NCI-H226 (cell line): ENCODE results near the gene CARMIL3.
"Not testable (repeated sequence)": the region's sequence is repeated elsewhere in the genome, so short reads cannot be mapped to it uniquely, and the experiment has no call there.

Experiments used
- DNase-seq: peaks from one replicate; pipeline ENCODE4 v3.0.0-alpha.2; 2015

CARMIL3 gene

DNA sequence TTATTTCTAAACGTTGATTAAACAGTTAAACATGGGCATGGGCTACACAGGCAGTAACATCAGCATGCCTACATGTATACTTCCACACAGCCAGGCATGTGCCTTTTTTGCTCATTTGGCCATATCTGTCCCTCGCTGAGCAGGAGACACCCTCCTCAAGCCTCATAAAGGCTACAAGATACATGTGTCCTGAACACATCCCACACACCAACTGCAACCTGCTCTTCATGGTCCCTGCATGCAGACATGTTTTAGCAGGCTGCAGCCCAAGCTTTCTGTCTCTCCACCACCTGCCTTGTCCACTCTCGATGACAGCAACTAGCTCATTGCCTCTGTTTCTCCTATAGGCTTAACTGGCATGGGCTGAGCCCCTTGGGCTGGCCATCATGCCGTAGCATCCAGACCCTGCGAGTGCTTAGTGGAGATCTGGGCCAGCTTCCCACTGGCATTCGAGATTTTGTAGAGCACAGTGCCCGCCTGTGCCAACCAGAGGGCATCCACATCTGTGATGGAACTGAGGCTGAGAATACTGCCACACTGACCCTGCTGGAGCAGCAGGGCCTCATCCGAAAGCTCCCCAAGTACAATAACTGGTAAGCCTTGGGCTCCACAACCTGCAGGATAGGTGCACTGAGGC, 44.9 kb downstream of the CARMIL3 start:
- no peak for DNase-seq

DNA sequence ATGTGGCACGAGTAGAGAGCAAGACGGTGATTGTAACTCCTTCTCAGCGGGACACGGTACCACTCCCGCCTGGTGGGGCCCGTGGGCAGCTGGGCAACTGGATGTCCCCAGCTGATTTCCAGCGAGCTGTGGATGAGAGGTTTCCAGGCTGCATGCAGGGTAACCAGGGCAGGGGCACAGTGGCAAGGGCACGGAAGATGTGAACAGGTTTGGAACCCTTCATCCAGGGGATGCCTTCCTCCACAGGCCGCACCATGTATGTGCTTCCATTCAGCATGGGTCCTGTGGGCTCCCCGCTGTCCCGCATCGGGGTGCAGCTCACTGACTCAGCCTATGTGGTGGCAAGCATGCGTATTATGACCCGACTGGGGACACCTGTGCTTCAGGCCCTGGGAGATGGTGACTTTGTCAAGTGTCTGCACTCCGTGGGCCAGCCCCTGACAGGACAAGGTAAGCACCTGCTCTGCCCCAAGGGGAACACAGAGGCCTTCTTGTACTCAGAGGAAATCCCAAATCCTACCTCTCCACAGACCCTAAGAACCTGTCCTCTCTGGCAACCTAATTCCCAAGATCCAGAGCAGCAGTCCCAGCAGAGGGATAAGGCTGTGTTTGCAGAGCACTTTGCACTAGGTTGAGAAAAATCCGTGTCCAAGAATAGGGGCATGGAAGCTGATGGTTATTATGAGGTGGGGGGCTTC, 46.6 kb downstream of the CARMIL3 start:
- DNase-seq = no peak

DNA sequence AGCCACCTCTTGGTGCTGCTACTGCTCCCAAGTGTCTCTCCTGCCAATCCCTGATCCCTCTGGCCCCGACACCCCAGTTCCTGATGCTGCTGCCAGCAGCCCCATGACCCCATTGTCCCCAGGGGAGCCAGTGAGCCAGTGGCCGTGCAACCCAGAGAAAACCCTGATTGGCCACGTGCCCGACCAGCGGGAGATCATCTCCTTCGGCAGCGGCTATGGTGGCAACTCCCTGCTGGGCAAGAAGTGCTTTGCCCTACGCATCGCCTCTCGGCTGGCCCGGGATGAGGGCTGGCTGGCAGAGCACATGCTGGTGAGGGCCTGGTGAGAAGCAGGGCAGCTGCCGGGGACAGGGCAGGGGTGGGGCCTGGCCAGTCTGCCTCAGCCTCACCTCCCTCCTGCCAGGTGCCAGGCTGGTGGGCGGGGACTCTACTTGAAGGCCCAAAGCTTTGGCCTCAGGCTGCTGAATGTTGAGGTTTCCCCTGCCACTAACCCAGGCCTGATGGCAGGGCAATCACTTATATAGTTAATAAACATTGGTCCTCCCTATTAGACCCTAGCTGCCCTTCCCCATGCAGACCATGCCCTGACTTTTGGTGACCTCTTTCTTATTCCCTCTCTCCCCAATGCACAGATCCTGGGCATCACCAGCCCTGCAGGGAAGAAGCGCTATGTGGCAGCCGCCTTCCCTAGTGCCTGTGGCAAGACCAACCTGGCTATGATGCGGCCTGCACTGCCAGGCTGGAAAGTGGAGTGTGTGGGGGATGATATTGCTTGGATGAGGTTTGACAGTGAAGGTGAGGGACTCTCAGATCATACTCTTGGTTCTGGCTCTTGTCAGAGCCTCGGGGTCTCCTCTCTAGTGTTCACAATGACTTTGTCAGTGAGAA, 47.4 kb downstream of the CARMIL3 start:
- no peak for DNase-seq

DNA sequence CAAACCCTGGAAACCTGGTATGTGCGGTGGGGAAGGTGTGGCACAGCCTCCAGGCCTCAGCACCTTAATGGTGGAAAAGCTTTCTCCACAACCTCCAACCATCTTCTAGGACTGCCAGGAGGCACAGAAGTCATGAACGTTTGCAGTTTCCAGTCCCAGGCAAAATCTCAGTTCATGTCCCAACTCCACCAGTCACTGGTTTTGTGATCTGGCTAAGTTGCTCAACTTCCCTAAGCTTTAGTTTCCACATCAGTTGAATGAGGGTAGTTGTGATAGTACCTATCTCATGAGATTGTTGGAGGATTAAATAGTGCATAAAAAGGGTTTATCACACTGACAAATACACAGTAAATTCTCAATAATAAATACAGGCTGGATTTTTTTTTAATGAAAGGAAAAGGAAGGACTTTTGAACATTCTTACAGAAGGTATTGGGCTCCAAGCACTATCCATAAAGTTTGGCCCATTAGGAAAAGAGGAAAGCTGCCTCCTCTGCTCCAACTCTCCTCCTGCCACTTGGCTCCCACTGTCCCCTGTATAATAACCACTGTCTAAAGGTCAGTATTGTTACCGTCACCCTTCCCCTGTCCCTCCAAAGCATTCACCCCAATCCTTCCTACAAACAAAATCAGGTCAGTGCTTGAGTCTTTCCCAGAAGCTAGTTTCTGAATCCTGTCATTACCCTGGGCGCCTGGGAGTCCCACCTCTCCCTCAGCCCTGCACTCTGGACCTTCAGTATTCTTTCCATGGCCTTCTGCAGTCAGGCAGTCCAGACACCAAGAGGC, 48.6 kb downstream of the CARMIL3 start:
- DNase-seq = no peak

DNA sequence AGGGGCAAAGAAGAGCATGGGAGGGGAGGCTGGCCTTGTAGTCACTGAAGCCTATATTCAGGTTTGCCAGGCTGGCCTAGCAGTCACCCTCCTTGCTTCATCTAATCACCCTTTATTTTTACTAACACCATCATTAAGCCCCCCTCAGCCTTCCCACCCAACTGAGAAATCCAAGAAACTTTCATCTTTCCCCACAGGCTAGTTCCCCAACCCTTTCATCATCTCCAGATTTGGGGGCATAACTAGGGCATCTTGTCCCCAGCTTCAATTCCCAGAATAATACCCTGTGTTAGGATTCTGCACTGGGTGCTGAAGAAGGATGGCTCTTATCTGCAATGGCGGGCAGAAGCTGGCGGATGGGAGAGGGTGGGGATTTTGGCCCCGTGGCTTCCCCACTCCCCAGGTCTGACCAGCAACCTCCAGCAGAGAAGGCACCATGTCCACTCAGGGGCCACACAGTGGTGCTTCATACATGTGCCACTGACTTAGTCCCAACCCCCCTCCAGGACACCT, 49.2 kb downstream of the CARMIL3 start:
- no peak for DNase-seq

DNA sequence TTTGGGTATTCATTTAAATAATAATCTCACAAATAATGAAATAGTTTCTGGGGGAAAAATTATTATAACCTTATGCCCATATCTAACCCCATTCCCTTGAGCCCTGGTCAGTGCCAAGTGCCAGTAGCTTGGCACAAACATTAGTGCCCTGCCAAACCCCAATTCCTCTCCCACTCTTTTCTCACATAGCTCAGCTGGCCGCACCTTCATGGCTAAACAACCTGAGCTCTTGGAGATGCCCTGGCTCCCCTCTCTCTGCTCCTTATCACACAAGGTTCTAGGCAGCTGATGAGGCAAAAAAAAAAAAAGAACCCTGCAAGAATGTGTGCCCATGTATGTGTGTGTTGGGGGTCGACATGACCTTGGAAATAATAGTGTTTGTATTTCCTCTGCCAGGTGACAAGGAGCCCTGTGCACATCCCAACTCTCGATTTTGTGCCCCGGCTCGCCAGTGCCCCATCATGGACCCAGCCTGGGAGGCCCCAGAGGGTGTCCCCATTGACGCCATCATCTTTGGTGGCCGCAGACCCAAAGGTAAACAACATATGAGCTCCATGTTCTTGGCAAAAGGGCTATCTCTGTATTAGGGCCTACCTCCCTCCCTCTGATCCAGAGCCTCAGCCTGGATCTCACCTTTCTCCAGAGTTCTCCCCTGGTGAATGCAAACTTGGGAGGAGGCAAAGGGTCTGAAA, 50.7 kb downstream of the CARMIL3 start:
- no peak for DNase-seq

DNA sequence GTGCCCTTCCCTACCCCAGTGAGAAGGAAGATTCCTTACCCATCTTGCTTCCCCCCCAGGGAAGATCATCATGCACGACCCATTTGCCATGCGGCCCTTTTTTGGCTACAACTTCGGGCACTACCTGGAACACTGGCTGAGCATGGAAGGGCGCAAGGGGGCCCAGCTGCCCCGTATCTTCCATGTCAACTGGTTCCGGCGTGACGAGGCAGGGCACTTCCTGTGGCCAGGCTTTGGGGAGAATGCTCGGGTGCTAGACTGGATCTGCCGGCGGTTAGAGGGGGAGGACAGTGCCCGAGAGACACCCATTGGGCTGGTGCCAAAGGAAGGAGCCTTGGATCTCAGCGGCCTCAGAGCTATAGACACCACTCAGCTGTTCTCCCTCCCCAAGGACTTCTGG, 51.6 kb downstream of the CARMIL3 start:
- no peak for DNase-seq

DNA sequence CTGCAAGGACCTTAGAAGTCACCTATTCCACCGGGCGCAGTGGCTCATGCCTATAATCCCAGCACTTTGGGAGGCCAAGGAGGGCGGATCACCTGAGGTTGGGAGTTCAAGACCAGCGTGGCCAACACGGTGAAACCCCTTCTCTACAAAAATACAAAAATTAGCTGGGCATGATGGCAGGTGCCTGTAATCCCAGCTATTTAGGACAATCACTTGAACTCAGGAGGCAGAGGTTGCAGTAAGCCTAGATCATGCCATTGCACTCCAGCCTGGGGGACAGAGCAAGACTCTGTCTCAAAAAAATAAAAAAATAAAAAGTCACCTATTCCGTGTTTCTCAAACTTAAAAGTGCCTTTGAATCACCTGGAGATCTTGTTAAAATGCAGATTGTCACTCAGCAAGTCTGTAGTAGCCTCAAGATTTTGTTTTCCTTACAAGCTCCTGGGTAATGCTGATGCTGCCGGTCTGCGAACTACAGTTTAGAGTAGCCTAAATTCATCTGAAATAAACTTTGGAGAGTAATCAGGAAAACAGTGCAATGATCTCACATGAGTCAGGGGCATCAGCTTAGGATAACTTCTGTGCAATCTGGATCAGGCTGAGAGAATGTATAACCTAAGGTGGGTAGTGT, 53.9 kb downstream of the CARMIL3 start:
- DNase-seq = not testable (repeated sequence)

DNA sequence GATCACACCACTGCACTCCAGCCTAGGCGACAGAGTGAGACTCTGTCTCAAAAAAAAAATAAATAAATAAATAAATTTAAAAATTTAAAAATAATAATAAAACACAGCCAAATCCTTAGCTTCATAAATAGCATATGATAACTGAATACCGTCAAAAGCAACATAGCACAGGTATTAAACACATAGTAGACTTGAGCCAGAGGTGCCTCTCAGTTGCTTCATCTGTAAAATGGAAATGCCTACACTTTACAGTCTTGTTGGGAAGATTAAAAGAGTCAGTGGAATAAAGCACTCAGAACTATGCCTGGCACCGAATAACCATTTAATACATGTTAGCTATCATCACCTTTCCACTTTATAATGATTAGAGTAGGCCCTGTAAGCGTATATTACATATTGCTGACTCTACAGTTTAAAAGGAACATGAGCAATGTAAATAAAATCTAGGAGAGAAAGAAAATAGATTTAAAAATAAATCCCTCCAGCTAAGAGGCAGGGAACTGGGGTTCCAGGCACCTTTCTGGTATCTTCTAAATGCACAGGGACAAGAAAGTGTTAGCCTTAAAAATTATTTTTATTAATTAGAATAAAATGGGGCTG, 55.0 kb downstream of the CARMIL3 start:
- no peak for DNase-seq

DNA sequence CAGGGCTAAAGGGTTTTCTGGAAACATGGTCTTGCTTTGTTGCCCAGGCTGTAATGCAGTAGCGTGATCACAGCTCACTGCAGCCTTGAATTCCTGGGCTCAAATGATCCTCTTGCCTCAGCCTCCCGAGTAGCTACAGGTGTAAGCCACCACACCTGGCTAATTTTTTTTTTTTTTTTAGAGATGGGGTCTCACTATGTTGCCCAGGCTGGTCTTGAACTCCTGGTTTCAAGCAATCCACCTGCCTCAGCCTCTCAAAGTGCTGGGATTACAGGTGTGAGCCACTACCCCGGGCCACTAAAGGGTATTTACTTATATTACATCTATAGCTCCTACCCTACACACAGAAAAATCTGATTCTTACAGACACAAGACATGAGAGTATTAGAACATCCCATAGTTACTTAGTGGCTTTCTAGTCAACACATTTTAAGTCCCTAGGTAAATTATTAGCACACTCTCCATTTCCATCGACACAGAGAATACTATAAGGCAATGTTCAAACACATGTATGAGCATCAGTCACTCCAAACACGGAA, 56.6 kb downstream of the CARMIL3 start:
- DNase-seq = no peak

DNA sequence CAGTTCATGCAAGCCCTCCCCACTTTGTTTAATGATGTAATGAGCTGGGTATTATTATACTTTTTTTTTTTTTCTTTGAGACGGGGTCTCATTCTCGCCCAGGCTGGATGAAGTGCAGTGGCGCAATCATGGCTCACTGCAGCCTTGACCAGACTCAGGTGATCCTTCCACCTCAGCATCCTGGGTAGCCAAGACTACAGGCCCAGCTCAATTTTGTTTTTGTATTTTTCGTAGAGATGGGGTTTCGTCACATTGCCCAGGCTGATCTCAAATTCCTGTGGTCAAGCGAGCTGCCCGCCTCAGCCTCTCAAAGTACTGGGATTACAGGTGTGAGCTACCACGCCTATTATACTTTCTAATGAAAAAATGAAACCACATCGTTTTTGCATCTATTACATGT, 58.3 kb downstream of the CARMIL3 start:
- no peak for DNase-seq

DNA sequence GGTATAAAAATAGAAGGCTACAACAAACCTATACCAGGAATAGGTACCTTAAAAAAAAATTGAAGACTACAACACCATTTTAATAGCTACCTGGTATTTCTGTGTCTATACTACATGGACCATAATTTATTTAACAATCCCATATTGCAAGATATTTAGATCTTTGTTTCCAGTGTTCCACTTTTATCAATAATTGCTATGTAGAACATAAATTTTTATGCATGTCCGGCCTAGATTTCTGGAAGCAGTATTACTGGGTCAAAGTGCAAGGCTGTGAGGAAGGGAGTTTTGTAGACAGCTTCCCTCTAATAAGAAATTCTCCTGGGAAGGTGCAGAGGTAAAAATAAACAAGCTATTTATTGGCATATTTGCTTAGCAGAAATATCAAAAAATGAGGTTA, 58.7 kb downstream of the CARMIL3 start:
- DNase-seq = no peak

DNA sequence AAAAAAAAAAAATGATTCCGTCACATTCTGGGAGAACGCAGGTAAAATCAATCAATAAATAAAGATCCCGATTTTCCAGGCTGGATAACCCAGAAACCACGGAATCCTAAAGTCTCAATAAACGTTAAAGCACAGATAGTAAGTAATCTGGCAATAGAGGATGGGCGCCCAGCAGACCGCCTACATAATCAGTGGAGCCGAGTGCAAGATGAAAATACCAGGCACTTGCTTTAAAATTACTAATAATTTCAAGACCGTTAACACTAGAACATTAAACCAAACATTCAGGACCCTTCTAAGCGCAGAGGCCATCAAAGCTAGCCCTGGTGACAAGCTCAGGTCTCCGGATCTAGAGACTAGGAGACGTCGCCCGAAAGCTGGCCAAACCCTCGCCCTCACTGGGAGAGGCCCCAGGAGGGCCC, 61.6 kb downstream of the CARMIL3 start:
- DNase-seq = no peak

DNA sequence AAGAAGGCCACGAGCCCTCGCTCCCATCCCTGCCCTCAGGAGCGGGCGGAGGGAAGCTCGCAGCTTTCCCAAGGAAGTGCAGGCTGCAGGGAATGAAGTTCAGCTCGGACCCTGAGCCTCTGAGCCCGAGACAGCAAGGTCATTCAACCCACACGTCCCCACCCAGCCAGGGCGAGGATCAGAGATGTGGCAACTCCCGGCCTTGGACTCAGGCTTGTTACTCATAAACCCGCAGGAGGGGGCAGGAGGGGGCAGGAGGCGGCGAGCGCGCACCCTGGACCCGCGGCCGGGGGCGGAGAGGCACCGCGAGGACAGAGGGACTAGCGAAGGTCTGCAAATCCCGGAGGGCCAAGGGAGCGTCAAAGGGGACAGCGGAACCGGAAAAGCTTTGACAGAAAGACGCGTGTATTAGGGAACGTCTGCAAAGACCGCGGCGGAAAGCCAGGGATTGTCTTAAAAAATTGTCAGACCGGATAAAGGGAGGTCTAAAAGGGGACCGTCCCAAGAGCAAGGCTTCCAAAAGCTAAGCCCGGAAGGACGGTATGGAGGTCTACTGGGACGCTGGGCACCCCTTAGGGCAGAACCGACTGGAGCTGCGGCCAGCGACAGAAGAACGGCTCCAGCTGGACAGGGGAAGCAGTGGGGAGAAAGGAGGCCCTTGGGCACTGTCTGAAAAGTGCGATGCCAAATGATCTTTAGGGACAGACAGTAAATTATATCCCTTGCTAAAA, 62.2 kb downstream of the CARMIL3 start:
- peak; percentile 80 for DNase-seq

DNA sequence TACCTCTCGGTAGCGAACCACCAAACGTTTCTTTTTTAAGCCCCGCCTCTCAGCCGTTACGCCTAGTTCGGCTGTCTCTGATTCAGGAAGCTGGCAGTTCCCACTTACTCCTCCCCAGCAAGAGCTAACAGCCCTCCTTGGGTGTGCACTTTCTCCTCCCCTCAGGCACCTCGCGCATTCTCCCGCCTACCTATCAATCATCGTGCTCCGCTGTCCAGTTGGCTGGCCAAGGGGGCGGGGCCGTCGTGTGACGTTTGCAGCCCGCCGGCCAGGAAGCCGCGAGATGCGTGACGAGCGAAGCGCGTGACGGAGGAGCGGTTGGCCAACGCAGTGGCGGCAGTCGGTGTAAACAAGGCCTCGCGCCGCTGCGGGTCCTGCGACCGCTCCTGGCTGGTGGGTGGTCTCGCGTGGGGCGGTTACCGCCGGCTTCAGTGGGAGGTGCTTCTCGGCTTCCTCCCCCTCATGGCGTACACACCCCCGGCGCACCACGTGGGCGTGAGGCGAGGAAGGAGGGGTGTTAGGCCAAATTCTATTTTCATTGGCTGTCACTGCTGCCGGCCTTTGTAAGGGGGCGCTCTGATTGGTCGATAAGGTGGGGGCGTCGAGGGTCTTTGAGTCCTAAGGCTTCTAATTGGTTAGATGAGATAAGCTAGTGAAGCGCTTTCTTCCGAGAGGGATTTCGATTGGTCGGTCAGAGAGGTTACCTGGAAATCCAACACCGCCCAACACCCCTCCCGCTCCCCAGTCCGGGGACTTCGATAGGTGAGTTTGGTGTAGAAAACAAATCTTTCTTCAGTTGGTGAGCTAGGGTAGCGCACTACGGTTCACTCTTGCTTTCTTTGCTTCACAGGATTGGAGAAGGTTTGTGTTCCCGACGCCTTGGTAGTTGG, 63.0 kb downstream of the CARMIL3 start, which contains the start of the genes DCAF11 and NRL:
Gene DCAF11, plus strand, starts transcription at position 246 of the 890 bp plus-strand sequence. CDS start 818 bp downstream, outside the sequence.
Gene NRL, minus strand, starts transcription at position 418 of the 890 bp plus-strand sequence. CDS start 32,101 bp downstream, outside the sequence.
- peak; percentile 99 for DNase-seq

DNA sequence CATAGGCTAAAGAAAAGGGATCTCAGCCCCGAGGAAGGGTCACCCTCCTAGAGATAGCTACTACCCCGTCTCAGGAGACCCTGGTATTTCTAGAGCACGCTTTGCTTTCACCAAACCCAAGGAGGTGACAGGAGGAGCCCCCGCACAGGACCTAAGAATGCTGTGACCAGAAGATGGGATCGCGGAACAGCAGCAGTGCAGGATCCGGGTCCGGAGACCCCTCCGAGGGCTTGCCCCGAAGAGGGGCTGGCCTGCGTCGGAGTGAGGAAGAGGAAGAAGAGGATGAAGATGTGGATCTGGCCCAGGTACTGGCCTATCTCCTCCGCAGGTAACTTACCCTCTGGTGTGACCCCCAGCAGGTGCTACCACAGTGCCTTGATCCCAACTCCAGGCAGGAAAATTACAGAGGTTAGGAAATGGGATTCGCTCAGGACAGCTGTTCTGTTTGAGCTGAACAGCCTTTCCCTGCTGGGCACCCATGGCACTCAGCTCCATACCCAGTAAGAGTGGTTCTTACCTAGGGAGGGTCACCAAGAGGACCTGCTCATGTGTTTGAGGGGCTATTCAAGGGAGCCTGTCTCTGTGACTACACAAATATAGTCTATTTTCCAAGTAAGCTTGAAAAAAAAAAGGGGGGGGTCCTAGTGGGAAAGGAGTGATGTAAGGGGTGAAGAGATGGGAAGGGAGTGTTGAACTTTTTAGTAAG, 63.8 kb downstream of the CARMIL3 start:
- no peak for DNase-seq

DNA sequence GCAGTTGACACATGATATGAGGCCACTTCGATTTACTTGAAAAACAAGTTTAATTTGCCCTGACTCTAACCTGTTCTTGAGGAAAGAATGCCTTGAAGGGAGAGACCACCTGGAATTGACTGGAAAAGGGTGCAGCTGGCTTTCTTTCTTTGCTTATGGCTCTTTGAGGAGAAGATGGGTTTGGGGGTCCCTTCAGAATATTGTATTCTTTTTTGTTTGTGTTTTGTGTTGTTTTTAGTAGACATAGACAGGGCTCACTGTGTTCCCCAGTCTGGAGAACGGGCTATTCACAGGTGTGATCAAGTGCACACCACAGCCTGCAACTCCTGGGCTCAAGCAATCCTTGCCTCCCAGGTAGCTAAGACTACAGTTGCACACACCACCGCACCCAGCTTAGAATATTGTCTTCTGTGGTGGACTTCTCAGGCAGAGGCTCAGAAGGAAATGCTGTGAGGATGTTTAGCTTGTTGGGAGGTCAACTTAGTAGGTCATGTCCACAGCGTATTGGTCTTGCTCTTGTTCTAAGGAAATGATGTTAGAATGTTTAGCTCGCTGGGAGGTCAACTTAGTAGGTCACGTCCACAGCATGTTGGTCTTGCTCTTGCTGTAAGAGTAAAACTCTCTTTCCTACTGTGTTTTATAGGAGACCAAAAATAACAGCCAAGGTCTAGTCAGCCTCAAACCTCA, 64.5 kb downstream of the CARMIL3 start:
- no peak for DNase-seq
